GM18526 (cell line): ENCODE data around the gene ZNF253.

Source experiments
- POLR2A ChIP-seq: IDR thresholded peaks from 3 replicates; pipeline ENCODE4 v1.6.1; 2011; ENCODE audit not compliant: insufficient read length; ENCODE audit errors: extremely low read depth

The ZNF253 gene

GRCh38 chr19:19865750-19866610 is at the start of gene ZNF253:
TSS of gene ZNF253 (plus strand) at chr19:19865882. CDS start at chr19:19865997, 115 bp downstream.
- peak; percentile 87 for TF ChIP-seq POLR2A

GRCh38 chr19:19816679-19817078 is 49.0 kb upstream of the ZNF253 start:
- no peak for TF ChIP-seq POLR2A

GRCh38 chr19:19817357-19817756 is 48.3 kb upstream of the ZNF253 start:
- no peak for TF ChIP-seq POLR2A

GRCh38 chr19:19820774-19821320 is 44.8 kb upstream of the ZNF253 start:
- TF ChIP-seq POLR2A, result no peak

GRCh38 chr19:19821366-19821951 is 44.2 kb upstream of the ZNF253 start, which contains the start of gene ZNF506:
TSS of gene ZNF506 (minus strand) at chr19:19821750. CDS start at chr19:19821603, 147 bp downstream.
- TF ChIP-seq POLR2A, result peak; percentile 89

GRCh38 chr19:19823916-19824315 is 41.8 kb upstream of the ZNF253 start:
- TF ChIP-seq POLR2A, result no peak

GRCh38 chr19:19826875-19827274 is 38.8 kb upstream of the ZNF253 start:
- no peak for TF ChIP-seq POLR2A

- no peak for TF ChIP-seq POLR2A
Measured at GRCh38 chr19:19835560-19836038, 30.1 kb upstream of the ZNF253 start.

- no peak for TF ChIP-seq POLR2A
Measured at GRCh38 chr19:19847781-19848180, 17.9 kb upstream of the ZNF253 start.

GRCh38 chr19:19849056-19849455 is 16.6 kb upstream of the ZNF253 start:
- no peak for TF ChIP-seq POLR2A

- no peak for TF ChIP-seq POLR2A
Measured at GRCh38 chr19:19858751-19859150, 6.9 kb upstream of the ZNF253 start.

GRCh38 chr19:19860756-19861390 is 4.8 kb upstream of the ZNF253 start:
- no peak for TF ChIP-seq POLR2A

GRCh38 chr19:19866611-19867248 is 1.0 kb downstream of the ZNF253 start:
- peak; percentile 25 for TF ChIP-seq POLR2A

GRCh38 chr19:19871932-19872331 is 6.2 kb downstream of the ZNF253 start:
- TF ChIP-seq POLR2A, result no peak

GRCh38 chr19:19873381-19873780 is 7.7 kb downstream of the ZNF253 start:
- no peak for TF ChIP-seq POLR2A
